Activated CD4-positive, CD25-positive, alpha-beta regulatory T cell treated with anti-CD3 and anti-CD28 coated beads, Interleukin-2, amount 50 U/mL, for 72 hours (primary cell): ENCODE data around the gene RPS15A.
"Not testable (repeated sequence)": the region's sequence is repeated elsewhere in the genome, so short reads cannot be mapped to it uniquely, and the experiment has no call there.

Experiments used
- DNase-seq: peaks from one replicate; pipeline ENCODE4 v3.0.0; 2021

Gene RPS15A

DNA sequence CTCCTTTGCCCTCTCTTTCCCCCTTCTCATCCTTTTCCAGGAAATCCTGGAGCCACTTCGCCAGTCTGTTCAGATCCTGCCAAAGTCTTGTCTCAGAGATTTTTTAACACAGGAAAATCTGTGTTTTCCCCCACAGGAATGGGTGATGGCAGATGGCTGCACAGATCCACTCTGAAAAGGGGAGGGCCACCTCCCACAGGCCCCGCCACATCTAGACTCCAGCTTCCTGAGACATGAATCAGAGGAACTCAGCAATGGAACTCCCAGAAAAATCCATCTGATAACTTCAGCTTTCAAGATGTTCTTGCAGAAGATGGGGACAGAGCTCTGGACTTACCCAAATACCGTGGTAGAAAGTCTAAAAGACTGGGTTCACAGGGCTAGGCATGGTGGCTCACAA lies 50.1 kb downstream of the RPS15A start:
- DNase-seq, result not testable (repeated sequence)

DNA sequence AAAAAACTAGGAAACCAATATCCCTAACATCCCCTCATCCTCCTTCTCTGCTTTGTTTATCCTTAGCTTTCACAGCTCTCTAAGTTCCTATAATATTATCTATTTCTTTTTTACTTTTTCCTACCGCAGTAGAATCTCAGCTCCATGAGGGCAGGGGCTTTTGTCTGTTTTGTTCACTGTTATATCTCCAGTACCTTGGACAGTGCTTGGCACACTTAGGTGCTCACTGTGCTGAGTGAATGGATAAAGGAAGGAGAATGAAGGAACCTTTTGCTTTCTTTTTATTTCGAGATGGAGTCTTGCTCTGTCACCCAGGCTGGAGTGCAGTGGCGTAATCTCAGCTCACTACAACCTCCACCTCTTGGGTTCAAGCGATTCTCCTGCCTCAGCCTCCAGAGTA lies 51.4 kb downstream of the RPS15A start:
- not testable (repeated sequence) for DNase-seq

- not testable (repeated sequence) for DNase-seq
Measured at GRCh38 chr16:18734279-18734678, 55.9 kb downstream of the RPS15A start.
